Measurements from ENCODE around the gene TBC1D9.

DNA sequence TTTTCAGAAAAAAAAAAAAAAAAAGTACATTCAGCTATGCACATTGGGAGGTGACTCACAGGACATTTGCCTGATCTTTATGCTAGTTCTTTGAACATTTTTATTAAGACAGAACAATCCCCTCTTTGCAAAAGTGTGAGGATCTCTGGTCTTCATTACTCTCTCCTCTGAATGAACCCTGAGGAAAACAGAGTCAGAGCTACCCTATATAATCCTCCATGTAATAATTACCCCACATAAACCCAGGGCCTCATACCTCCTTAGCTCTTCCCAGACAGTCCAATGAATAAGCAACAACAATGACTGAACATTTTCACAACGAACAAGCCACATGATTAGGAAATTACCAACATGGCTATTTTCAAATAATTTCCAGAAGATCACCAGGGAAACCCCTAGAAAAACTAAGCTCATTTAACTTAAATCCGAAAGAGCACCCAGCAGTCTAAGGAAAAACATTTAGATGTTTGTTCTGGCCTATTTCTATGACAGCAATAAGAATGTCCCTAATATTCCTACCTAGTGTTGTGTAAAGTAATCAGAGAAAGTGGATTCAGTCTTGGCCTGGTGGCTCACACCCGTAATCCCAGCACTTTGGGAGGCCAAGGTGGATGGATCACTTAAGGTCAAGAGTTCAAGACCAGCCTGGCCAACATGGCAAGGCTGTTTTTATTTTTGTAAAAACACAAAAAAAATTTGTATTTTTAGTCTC is 37.8 kb downstream of the TBC1D9 start:
- TF ChIP-seq, protein P1, sequence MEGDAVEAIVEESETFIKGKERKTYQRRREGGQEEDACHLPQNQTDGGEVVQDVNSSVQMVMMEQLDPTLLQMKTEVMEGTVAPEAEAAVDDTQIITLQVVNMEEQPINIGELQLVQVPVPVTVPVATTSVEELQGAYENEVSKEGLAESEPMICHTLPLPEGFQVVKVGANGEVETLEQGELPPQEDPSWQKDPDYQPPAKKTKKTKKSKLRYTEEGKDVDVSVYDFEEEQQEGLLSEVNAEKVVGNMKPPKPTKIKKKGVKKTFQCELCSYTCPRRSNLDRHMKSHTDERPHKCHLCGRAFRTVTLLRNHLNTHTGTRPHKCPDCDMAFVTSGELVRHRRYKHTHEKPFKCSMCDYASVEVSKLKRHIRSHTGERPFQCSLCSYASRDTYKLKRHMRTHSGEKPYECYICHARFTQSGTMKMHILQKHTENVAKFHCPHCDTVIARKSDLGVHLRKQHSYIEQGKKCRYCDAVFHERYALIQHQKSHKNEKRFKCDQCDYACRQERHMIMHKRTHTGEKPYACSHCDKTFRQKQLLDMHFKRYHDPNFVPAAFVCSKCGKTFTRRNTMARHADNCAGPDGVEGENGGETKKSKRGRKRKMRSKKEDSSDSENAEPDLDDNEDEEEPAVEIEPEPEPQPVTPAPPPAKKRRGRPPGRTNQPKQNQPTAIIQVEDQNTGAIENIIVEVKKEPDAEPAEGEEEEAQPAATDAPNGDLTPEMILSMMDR (IDR thresholded peaks at IDR 0.05) = no peak
- no peak for TF ChIP-seq EP300 (IDR thresholded peaks at IDR 0.05)
